Transverse colon (tissue), 4 donors: Measurements from ENCODE around the gene CAMSAP1. TPM values are rescaled to one million over a fixed set of nuclear protein-coding genes. Genes with fewer than 3 reads are reported as not detected.

Experiments
- DNase-seq: peaks from one replicate; pipeline ENCODE4 v3.0.0-alpha.2; 2019
- H3K27ac ChIP-seq, 4 donors: fragments of 200-600 bp; sonication (generic); 2 replicates each; pipeline ENCODE4 v1.5.1; 2016 to 2018; ENCODE audit warnings: inconsistent platforms in 4 of 4
- H3K27me3 ChIP-seq: fragments of 200-600 bp; sonication (generic); 2 replicates; pipeline ENCODE4 v1.5.1; 2017; ENCODE audit warnings: inconsistent platforms
- H3K36me3 ChIP-seq, 4 donors: fragments of 200-600 bp; sonication (generic); 2 replicates each; pipeline ENCODE4 v1.5.1; 2017 to 2019; ENCODE audit warnings: inconsistent platforms in 4 of 4
- H3K4me1 ChIP-seq, 4 donors: fragments of 200-600 bp; sonication (generic); 2 replicates each; pipeline ENCODE4 v1.5.1; 2017 to 2020; ENCODE audit warnings: inconsistent platforms in 4 of 4
- H3K4me3 ChIP-seq, 4 donors: fragments of 200-600 bp; sonication (generic); 1 replicate in 1 of 4; 2 replicates in 3 of 4; pipeline versions ENCODE4 v1.5.1 to v1.6.1; 2017 to 2019; ENCODE audit warnings: inconsistent platforms in 4 of 4
- H3K9me3 ChIP-seq, 2 donors: fragments of 200-600 bp; sonication (generic); 2 replicates each; pipeline ENCODE4 v1.5.1; 2017 to 2019; ENCODE audit warnings: inconsistent platforms in 2 of 2
- EP300 ChIP-seq: sonication (generic); formaldehyde crosslinking; IDR thresholded peaks from one replicate; pipeline ENCODE4 v1.6.1; 2017; ENCODE audit warnings: antibody characterized with exemption, low read depth
- POLR2A ChIP-seq: fragments of 450-650 bp; IDR thresholded peaks from one replicate; pipeline ENCODE4 v1.6.1; 2016; ENCODE audit warnings: antibody characterized with exemption, mild to moderate bottlenecking, moderate library complexity
- POLR2AphosphoS5 ChIP-seq, 3 donors: sonication (generic); formaldehyde crosslinking; IDR thresholded peaks; one replicate each; pipeline ENCODE4 v1.6.1; 2016; ENCODE audit warnings: antibody characterized with exemption in 3 of 3
- WGBS, 2 donors: methylation state at CpG; one replicate each; pipeline ENCODE4 v1.1.5; 2018; ENCODE audit warnings: low coverage in 1 of 2; 5-methylcytosine and 5-hydroxymethylcytosine counted together
- in situ Hi-C, 4 donors: fragments of 200-750 bp; cut with MboI; loops; one replicate each; pipeline versions ENCODE4 v1.15.0 to v1.15.1; 2017; ENCODE audit warnings: low sequenced_read_pairs in 3 of 4, low pct_ligation_motif_present in 1 of 4, low pct_unique_long_range_greater_than_20kb in 1 of 4
- intact Hi-C: fragments of 100-400 bp; cut with DNase I; formaldehyde crosslinking; loops from one replicate; pipeline ENCODE4 v1.15.1; 2023; ENCODE audit warnings: low total_unique reads
- total RNA-seq, 4 donors: library from RNA; depleted of rRNA; stranded (reverse); fragments of >200 nt; gene quantifications; one replicate each; pipeline ENCODE4 v1.1.0, GENCODE V29; 2016
- TF ChIP-seq, protein P1 (sequence below), 5 experiments: fragments of 200-600 bp in 3 of 5; fragments of 450-650 bp in 2 of 5; sonication (generic) in 3 of 5; IDR thresholded peaks; 1 replicate in 2 of 5; 2 replicates in 3 of 5; pipeline ENCODE4 v1.5.1; 2016 to 2017; ENCODE audit warnings: antibody characterized with exemption in 5 of 5, inconsistent platforms in 3 of 5, mild to moderate bottlenecking in 2 of 5, moderate library complexity in 1 of 5

CAMSAP1 gene
- total RNA-seq, 4 donors from 2014 or later = 17.3 to 88.0 (median 23.8) TPM

GRCh38 chr9:135787317-135787716, 120.0 kb downstream of the CAMSAP1 start:
- in situ Hi-C loops (no loop called here), intact Hi-C loops (no loop called here)

DNA sequence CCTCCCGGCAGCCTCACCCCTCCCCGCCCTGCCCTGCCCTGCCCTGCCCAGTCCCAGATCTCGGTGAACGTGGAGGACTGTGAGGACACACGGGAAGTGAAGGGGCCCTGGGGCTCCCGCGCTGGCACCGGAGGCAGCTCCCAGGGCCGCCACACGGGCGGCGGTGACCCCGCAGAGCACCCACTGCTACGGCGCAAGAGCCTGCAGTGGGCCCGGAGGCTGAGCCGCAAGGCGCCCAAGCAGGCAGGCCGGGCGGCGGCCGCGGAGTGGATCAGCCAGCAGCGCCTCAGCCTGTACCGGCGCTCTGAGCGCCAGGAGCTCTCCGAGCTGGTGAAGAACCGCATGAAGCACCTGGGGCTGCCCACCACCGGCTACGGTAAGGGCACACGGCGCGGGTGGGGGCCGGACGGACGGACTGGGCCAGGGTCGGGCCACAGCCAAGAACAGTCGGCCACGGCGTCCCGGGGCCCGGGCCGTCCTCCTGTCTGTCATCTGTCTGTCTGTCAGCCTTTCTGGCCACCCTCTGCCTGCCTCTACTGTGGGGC, 121.1 kb downstream of the CAMSAP1 start:
- WGBS, 2 donors = 40 to 90% methylated on average over 1 to 20 of the region's 44 CpGs
- no peak for DNase-seq
- in situ Hi-C loops = no loop called here
- Histone ChIP-seq H3K4me3 (no peak overlapping the region), H3K36me3 (no peaks in the 10 kb centered on the region), H3K9me3 (no peaks in the 10 kb centered on the region), H3K4me1 (no peaks in the 10 kb centered on the region), H3K27ac (no peak overlapping the region), H3K27me3 (no peaks in the 10 kb centered on the region)
- TF ChIP-seq, protein P1, sequence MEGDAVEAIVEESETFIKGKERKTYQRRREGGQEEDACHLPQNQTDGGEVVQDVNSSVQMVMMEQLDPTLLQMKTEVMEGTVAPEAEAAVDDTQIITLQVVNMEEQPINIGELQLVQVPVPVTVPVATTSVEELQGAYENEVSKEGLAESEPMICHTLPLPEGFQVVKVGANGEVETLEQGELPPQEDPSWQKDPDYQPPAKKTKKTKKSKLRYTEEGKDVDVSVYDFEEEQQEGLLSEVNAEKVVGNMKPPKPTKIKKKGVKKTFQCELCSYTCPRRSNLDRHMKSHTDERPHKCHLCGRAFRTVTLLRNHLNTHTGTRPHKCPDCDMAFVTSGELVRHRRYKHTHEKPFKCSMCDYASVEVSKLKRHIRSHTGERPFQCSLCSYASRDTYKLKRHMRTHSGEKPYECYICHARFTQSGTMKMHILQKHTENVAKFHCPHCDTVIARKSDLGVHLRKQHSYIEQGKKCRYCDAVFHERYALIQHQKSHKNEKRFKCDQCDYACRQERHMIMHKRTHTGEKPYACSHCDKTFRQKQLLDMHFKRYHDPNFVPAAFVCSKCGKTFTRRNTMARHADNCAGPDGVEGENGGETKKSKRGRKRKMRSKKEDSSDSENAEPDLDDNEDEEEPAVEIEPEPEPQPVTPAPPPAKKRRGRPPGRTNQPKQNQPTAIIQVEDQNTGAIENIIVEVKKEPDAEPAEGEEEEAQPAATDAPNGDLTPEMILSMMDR (IDR thresholded peaks at IDR 0.05) = no peak
- TF ChIP-seq POLR2AphosphoS5 (IDR thresholded peaks at IDR 0.05) (no peak), EP300 (no peak), POLR2A (no peak)
- intact Hi-C loops = no loop called here

More at GRCh38 chr9:135787317-135787716, 120.0 kb downstream of the CAMSAP1 start:
- Histone ChIP-seq H3K4me3 (no peak overlapping the region), H3K9me3 (no peaks in the 10 kb centered on the region), H3K27ac (no peak overlapping the region), H3K4me1 (no peaks in the 10 kb centered on the region), H3K27me3 (no peaks in the 10 kb centered on the region), H3K36me3 (no peaks in the 10 kb centered on the region)
- TF ChIP-seq, protein P1 (IDR thresholded peaks at IDR 0.05) = no peak
- no peak for DNase-seq
- WGBS, 2 donors = 82% methylated on average over 16 of the region's 16 CpGs; no CpG with 5 or more reads in 1 of the 2 donors

DNA sequence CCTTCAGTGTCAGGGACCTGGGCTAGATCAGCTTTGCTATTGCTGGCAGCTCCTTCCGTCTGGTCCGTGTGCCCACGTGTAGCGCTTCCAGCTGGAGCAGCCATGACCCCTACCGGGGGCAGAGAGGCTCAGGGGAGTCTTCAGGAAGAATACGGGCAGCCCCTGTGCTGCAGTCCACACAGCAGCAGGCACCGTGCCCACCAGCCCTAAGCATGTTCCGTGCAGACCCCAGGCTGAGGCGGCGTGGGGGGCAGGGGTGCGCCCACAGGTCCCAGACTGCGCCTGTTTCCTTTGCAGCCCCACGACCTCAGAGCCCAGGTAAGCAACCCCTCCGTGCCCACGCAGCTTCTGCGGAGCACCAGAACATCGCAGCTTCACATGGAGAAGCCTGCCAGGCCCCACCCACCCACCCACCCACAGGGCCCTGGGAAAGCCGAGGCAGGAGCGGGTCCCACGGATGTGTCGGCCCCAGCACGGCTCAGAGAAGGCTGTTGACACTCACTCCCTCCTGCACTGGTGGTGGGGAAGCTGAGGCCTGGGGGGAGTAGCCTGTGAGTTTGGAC, 122.3 kb downstream of the CAMSAP1 start:
- Histone ChIP-seq H3K4me3 (no peak overlapping the region), H3K36me3 (no peaks in the 10 kb centered on the region), H3K27me3 (no peaks in the 10 kb centered on the region), H3K4me1 (no peaks in the 10 kb centered on the region), H3K9me3 (no peaks in the 10 kb centered on the region), H3K27ac (no peak overlapping the region)
- no peak for DNase-seq
- intact Hi-C loops (no loop called here), in situ Hi-C loops (no loop called here)
- no peak for TF ChIP-seq POLR2AphosphoS5 (IDR thresholded peaks at IDR 0.05)
- no peak for TF ChIP-seq POLR2A
- TF ChIP-seq EP300 = no peak
- TF ChIP-seq, protein P1 (IDR thresholded peaks at IDR 0.05) = no peak
- 76% methylated on average over 12 of the region's 22 CpGs; no CpG with 5 or more reads in 1 of the 2 donors for WGBS, 2 donors

DNA sequence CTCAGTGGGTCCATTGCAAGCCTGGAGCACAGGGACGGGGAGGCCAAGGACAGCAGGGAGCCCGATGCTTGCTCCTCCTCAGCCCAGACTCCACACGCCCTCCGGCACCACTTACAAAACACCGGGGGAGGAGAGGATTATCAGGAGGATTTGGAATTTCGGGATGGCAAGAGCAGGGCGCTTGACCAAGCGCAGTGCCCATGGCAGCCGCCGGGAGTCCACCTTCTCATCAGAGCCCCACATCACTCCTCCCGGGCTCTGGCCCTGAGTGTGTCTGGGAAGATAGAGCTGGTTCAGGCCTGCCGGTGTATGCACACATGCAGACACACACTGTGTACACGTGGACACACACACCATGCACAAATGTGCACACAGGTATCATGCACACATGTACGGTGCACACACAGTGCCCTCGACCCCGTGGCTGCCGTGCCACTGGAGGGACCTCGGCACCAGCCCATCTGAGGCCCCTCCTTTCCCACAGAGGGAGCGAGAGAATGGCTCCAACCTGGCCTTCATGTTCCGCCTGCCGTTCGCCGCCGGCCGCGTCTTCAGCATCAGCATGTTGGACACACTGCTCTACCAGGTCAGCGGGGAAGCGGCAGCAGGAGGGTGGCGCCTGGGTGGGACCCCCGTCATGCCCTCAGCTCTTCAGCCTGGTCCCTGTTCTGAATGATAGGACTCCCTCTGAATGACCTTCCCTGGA, 123.7 kb downstream of the CAMSAP1 start:
- in situ Hi-C loops = no loop called here
- Histone ChIP-seq H3K4me3 (no peak overlapping the region), H3K36me3 (no peaks in the 10 kb centered on the region), H3K9me3 (no peaks in the 10 kb centered on the region), H3K4me1 (no peaks in the 10 kb centered on the region), H3K27me3 (no peaks in the 10 kb centered on the region), H3K27ac (no peak overlapping the region)
- no peak for DNase-seq
- intact Hi-C loops = no loop called here
- TF ChIP-seq POLR2A = no peak
- no peak for TF ChIP-seq EP300
- no peak for TF ChIP-seq POLR2AphosphoS5 (IDR thresholded peaks at IDR 0.05)
- TF ChIP-seq, protein P1 (IDR thresholded peaks at IDR 0.05) = no peak
- WGBS, 2 donors = 84% methylated on average over 22 of the region's 30 CpGs; no CpG with 5 or more reads in 1 of the 2 donors
